ENCODE data around the gene RASD1. TPM values are rescaled to one million over a fixed set of nuclear protein-coding genes. Genes with fewer than 3 reads are reported as not detected.

Gene RASD1
- total and polyA plus RNA-seq, 10 donors: 2.9 to 52.3 (median 10.2) TPM

DNA sequence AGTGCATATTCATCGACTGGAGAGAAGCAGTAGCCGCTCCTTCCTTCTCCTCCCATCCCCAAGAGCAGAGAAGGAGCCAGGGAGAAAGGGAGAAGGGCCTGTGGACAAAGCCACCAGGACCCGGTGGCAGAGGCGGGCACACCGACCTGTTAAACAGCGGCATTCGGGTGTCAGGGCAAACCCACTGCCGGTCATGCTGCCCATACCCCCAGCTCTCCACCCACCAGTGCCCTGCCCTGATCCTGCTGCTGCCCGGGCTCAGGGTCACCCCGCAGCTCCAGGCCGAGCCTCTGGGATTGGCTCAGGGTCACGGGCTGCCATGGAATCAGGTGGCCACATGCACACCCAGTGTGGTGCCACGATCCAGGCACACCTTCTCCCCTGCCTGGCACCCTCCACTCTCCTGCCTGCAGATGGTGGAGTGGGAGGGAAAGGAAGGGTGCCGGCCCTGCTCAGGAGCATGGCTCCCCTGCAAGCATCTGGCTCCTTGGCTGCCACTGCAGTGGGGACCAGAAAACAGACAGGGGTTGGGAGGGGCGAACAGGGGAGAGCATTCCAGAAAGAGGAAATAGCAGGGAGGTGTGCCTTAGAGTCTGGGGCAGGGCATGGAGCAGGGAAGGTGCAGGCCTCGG, 18.3 kb upstream of the RASD1 start:
- Histone ChIP-seq H3K4me1 (no peaks in the 10 kb centered on the region), H3K4me3 (no peak overlapping the region), H3K36me3 (no peaks in the 10 kb centered on the region), H3K27me3 (replicated peaks in 1 of 7) (no peaks in the 10 kb centered on the region), H3K9me3 (no peaks in the 10 kb centered on the region), H3K27ac (peak overlapping the region in 2 of 8 donors; percentile 29 to 39)
- no peak for DNase-seq
- intact Hi-C loops (cut with DNase I; ENCODE audit: low total_unique reads): no loop called here
- 87 to 95% (median 91%) methylated on average over 11 to 16 of the region's 16 CpGs for WGBS, 5 donors
- TF ChIP-seq POLR2A (IDR thresholded peaks at IDR 0.05) (no peak), POLR2AphosphoS5 (IDR thresholded peaks at IDR 0.05) (no peak)
- TF ChIP-seq, protein P1, sequence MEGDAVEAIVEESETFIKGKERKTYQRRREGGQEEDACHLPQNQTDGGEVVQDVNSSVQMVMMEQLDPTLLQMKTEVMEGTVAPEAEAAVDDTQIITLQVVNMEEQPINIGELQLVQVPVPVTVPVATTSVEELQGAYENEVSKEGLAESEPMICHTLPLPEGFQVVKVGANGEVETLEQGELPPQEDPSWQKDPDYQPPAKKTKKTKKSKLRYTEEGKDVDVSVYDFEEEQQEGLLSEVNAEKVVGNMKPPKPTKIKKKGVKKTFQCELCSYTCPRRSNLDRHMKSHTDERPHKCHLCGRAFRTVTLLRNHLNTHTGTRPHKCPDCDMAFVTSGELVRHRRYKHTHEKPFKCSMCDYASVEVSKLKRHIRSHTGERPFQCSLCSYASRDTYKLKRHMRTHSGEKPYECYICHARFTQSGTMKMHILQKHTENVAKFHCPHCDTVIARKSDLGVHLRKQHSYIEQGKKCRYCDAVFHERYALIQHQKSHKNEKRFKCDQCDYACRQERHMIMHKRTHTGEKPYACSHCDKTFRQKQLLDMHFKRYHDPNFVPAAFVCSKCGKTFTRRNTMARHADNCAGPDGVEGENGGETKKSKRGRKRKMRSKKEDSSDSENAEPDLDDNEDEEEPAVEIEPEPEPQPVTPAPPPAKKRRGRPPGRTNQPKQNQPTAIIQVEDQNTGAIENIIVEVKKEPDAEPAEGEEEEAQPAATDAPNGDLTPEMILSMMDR (IDR thresholded peaks at IDR 0.05 in 8 of 11, conservative IDR thresholded peaks at IDR 0.05 in 3 of 11): no peak

DNA sequence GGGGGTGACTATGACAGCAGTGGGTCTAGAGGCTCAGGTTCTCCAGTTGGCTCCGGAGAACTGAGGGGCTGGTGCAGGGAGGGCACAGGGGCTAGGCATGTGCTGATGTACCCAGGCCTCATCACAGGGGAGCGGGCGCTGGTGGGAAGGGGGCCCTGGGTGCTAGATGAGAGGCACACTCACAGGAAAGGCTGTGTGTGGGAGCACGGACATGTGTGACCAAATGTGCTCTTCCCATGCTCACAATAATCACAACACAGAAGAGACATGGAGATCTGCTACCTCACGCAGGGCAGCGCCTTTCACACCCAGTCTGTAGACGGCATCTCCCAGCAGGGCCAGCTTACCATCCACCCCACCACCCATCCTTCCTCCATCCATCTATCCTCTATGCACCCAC, 17.4 kb upstream of the RASD1 start:
- H3K27me3 ChIP-seq (replicated peaks in 1 of 7): no peaks in the 10 kb centered on the region
- WGBS, 5 donors: 92 to 98% (median 94%) methylated on average over 7 of the region's 7 CpGs
- no peaks in the 10 kb centered on the region for H3K4me1 ChIP-seq
- no peak overlapping the region for H3K4me3 ChIP-seq
- peaks cover 0 to 4% (median 0%) of the 10 kb centered on the region in 6 donors for H3K36me3 ChIP-seq
- TF ChIP-seq POLR2A (IDR thresholded peaks at IDR 0.05) (no peak), POLR2AphosphoS5 (IDR thresholded peaks at IDR 0.05) (no peak)
- TF ChIP-seq, protein P1 (IDR thresholded peaks at IDR 0.05 in 8 of 11, conservative IDR thresholded peaks at IDR 0.05 in 3 of 11): no peak
- H3K9me3 ChIP-seq: no peaks in the 10 kb centered on the region
- H3K27ac ChIP-seq: no peak overlapping the region
- no peak for DNase-seq
- intact Hi-C loops (cut with DNase I; ENCODE audit: low total_unique reads): no loop called here

DNA sequence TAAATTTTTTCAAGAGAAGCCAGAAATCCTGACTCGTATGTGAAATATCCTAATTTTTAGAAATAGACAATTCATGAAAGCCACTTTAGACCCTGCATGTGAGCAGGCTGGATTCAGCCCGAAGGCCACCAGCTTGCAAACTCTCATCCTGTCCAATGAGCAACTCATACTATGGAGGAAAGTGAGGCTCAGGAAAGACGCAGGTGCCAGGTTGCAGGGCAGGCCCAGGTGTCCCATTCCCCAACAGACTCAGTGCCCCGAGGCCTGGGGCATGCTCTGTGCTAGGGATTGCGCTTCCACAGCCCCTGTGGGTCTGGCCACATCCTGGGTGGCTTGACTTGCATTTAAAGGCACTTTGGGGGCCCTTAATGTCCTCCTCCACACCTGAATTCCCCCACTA, 16.7 kb upstream of the RASD1 start:
- Histone ChIP-seq H3K27me3 (replicated peaks in 1 of 7) (no peaks in the 10 kb centered on the region), H3K27ac (no peak overlapping the region), H3K4me3 (no peak overlapping the region), H3K9me3 (no peaks in the 10 kb centered on the region), H3K36me3 (peaks cover 0 to 4% (median 0%) of the 10 kb centered on the region in 6 donors), H3K4me1 (no peaks in the 10 kb centered on the region)
- intact Hi-C loops (cut with DNase I; ENCODE audit: low total_unique reads): no loop called here
- DNase-seq: no peak
- TF ChIP-seq, protein P1 (IDR thresholded peaks at IDR 0.05 in 8 of 11, conservative IDR thresholded peaks at IDR 0.05 in 3 of 11): no peak
- TF ChIP-seq POLR2AphosphoS5 (IDR thresholded peaks at IDR 0.05) (no peak), POLR2A (IDR thresholded peaks at IDR 0.05) (no peak)
- WGBS, 5 donors: 86 to 94% (median 92%) methylated on average over 3 to 5 of the region's 5 CpGs

DNA sequence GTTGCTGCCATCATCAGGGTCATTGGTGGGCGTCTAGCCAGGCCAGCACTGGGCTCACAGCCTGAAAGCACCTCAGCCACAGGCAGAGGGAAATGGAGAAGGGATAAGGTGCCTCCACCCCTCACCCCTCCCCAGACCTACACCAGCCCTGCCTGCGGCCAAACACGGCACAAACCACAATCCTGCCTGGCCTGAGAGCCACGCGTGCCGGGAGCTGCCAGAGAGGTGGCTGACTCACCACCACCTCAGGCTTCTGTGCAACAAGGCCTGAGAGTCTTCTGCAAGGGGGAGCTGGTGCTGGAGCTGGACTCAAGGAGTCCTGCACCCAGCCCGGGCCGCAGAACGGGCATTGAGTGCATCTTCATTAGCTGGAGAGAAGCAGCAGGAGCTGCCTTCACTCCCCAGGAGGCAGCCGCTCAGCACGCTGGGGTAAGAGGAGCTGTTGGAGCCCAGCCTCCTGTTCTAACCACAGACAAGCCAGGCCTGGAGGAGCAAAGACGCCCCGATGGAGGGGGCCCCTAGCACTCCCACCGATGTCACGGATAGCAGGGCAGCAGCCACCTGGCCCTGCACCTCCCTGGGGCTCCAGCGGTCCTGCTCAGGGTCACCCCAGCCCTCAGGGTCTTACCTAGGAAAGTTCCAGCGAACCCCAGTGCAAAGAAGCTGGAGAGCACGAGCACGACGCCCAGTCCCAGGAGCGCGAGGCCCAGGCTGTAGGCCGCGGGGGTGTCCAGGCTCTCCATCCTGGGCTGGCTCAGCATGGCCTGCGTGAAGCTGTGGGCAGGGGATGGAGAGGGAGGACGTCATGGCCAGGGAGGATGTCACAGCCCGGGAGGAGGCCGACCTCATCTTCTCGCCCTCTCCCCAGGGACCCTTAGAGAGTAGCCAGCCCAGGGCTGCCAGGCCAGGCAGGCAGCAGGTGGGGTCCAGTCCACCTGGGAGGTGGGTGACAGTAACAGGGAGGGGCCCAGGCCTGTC, 16.0 kb upstream of the RASD1 start:
- Histone ChIP-seq H3K27me3 (replicated peaks in 1 of 7) (no peaks in the 10 kb centered on the region), H3K36me3 (peaks cover 0 to 4% (median 0%) of the 10 kb centered on the region in 6 donors), H3K27ac (no peak overlapping the region), H3K9me3 (no peaks in the 10 kb centered on the region), H3K4me1 (peaks cover 0 to 5% (median under 1%) of the 10 kb centered on the region in 6 donors), H3K4me3 (no peak overlapping the region)
- intact Hi-C loops (cut with DNase I; ENCODE audit: low total_unique reads): no loop called here
- TF ChIP-seq, protein P1 (IDR thresholded peaks at IDR 0.05 in 8 of 11, conservative IDR thresholded peaks at IDR 0.05 in 3 of 11): no peak
- TF ChIP-seq POLR2A (IDR thresholded peaks at IDR 0.05) (no peak), POLR2AphosphoS5 (IDR thresholded peaks at IDR 0.05) (no peak)
- WGBS, 5 donors: 73 to 90% (median 81%) methylated on average over 13 to 29 of the region's 29 CpGs
- DNase-seq: peak; percentile 62

Measured in spleen (tissue), 11 donors.